ENCODE results near the gene SKAP1.
A peak's percentile ranks its signal among the peaks of the same experiment; 100 is the strongest.
"Not testable (repeated sequence)": the region's sequence is repeated elsewhere in the genome, so short reads cannot be mapped to it uniquely, and the experiment has no call there.

SKAP1 gene

GRCh38 chr17:48429638-48430586 is at the start of gene SKAP1:
TSS of gene SKAP1 (minus strand) at chr17:48430214.
- DNase-seq, result no peak

- DNase-seq, result no peak
Measured at GRCh38 chr17:48479014-48479402, 49.0 kb upstream of the SKAP1 start.

GRCh38 chr17:48478224-48479013 is 48.4 kb upstream of the SKAP1 start:
- peak; percentile 32 for DNase-seq

- DNase-seq, result no peak
Measured at GRCh38 chr17:48477221-48477620, 47.2 kb upstream of the SKAP1 start.

GRCh38 chr17:48472411-48473281 is 42.6 kb upstream of the SKAP1 start:
- DNase-seq, result no peak

GRCh38 chr17:48471817-48472410 is 41.9 kb upstream of the SKAP1 start:
- DNase-seq, result no peak

- DNase-seq, result no peak
Measured at GRCh38 chr17:48470388-48471034, 40.5 kb upstream of the SKAP1 start.

GRCh38 chr17:48469227-48469626 is 39.2 kb upstream of the SKAP1 start:
- no peak for DNase-seq

GRCh38 chr17:48468299-48468698 is 38.3 kb upstream of the SKAP1 start:
- no peak for DNase-seq

GRCh38 chr17:48465884-48466283 is 35.9 kb upstream of the SKAP1 start:
- no peak for DNase-seq

GRCh38 chr17:48463526-48463925 is 33.5 kb upstream of the SKAP1 start:
- no peak for DNase-seq

GRCh38 chr17:48462946-48463345 is 32.9 kb upstream of the SKAP1 start:
- no peak for DNase-seq

- DNase-seq, result peak; percentile 18
Measured at GRCh38 chr17:48460052-48460451, 30.0 kb upstream of the SKAP1 start.

- no peak for DNase-seq
Measured at GRCh38 chr17:48459070-48459844, 29.2 kb upstream of the SKAP1 start.

- DNase-seq, result peak; percentile 39
Measured at GRCh38 chr17:48457080-48457836, 27.2 kb upstream of the SKAP1 start.

GRCh38 chr17:48456589-48456988 is 26.6 kb upstream of the SKAP1 start:
- DNase-seq, result peak; percentile 20

- DNase-seq, result no peak
Measured at GRCh38 chr17:48455791-48456190, 25.8 kb upstream of the SKAP1 start.

- no peak for DNase-seq
Measured at GRCh38 chr17:48453447-48453846, 23.4 kb upstream of the SKAP1 start.

GRCh38 chr17:48451489-48451888 is 21.5 kb upstream of the SKAP1 start:
- no peak for DNase-seq

- not testable (repeated sequence) for DNase-seq
Measured at GRCh38 chr17:48449335-48449734, 19.3 kb upstream of the SKAP1 start.

All from inflammatory macrophage treated with lipopolysaccharide for 4 hours (primary cell).